GM21723 (cell line): ENCODE data around the gene NECTIN2.

Experiments used
- ATAC-seq: cut with Tn5 transposase; IDR thresholded peaks from one replicate; pipeline ENCODE4 v1.9.1; 2021; ENCODE audit warnings: mild to moderate bottlenecking, moderate library complexity; ENCODE audit not compliant: unreplicated experiment

Gene NECTIN2

GRCh38 chr19:44845612-44846454 lies at the start of gene NECTIN2:
Gene NECTIN2 (plus strand): TSS chr19:44846297. CDS start chr19:44846526, 229 bp downstream.
- no peak for ATAC-seq

DNA sequence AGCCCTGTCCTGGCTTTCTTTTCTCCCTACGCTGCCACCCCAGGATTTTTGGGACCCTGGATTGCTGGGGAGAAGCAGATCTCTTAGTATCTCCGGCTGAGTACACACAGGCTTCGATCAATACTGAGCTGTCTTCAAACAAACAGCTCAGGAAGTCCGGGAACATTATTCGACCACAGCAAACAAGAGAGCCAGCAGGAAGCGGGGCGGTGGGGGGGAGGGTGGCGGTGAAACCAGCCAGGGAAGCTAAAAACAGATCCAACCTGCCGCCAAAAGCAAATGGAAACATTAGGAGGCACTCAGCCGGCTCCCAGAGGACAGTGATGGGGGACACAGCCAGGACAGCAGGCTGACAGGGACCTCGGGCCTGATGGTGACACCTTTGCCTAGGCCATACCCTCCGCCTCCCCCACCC lies 49.4 kb upstream of the NECTIN2 start:
- ATAC-seq: no peak

DNA sequence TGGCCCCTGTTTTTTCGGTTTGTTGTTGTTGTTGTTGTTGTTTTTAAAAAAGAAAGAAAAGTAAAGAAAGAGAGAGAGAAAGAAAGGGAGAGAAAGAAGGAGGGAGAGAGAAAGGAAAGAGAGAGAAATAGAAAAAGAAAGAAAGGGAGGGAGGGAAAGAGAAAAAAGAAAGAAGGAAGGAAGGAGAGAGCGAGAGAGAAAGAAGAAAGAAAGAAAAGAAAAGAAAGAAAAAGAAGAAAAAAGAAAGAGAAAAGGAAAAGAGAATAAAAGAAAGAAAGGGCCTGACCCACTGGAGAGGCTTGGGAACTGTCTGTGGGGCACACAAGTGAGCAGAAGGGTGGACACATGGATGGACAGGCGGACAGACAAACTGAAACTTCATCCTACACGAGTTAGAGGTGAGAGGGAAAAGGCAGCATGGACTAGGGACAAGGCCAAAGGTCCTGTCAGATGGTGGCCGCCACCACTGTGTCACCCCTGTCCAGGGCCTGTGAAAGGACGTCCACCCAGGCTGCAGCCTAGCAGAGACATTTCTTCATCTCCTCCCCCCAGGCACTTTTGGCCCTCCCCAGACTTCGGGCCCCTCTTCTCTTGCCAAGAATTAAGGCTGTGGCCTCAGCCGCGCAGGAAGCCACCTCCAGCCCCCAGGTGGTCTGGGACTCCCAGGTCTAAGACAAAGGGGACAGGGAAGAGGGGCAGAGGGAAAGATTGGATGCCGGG lies 46.3 kb upstream of the NECTIN2 start:
- no peak for ATAC-seq

DNA sequence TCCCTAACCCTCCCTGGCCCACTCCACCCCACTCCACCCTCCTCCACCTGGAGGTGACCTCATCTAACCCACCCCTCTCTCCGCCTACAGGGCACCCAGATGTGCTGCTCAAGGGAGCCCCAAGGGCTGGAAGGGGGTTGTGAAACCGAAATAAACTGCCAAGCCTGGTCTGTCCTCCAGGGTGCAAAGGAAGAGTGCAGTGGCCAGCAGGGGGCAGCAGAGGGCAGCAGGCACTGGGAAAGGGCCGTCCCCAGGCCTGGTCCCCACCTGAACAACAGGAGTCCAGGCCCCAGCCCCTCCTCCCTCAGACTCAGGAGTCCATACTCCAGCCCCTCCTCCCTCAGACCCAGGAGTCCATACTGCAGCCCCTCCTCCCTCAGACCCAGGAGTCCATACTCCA lies 45.6 kb upstream of the NECTIN2 start:
- ATAC-seq: peak; percentile 80

- no peak for ATAC-seq
Observed at GRCh38 chr19:44803442-44804428, 42.4 kb upstream of the NECTIN2 start.

DNA sequence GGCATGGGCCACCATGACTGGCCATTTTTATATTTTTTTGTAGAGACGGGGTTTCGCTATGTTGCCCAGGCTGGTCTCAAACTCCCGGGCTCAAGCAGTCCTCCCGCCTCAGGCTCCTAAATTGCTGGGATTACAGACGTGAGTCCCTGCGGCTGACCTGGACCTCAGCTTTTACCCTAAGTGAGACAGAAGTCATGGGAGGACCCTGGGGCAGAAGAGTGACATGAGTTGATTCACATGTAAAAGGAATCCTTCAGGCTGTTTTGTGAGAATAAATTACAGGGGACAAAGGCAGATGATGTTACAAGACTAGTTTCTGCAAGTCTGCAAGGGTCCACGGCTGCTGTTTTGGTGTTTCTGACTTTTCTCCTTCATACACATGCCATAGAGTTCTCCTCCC lies 39.8 kb upstream of the NECTIN2 start:
- no peak for ATAC-seq

DNA sequence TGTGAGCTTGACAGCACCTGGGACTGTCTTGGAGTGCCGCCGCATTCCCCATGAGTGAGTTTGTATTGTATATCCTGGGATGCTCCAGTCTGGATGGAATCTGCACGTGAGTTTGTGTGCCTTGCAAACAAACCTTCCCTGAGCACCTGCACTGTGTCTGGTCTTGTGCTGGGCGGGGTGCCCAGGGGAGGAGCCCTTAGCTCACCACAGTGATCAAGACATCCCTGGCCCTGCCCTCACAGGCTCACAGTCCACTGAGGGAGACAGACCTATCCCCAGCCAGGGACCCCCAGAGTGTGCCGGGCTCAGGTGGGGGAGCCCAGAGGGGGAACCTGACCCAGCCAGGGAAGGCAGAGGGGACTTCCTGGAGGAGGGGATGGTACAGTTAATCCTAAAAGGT lies 38.9 kb upstream of the NECTIN2 start:
- ATAC-seq: no peak

GRCh38 chr19:44807652-44808462 lies 38.2 kb upstream of the NECTIN2 start:
- ATAC-seq: no peak

DNA sequence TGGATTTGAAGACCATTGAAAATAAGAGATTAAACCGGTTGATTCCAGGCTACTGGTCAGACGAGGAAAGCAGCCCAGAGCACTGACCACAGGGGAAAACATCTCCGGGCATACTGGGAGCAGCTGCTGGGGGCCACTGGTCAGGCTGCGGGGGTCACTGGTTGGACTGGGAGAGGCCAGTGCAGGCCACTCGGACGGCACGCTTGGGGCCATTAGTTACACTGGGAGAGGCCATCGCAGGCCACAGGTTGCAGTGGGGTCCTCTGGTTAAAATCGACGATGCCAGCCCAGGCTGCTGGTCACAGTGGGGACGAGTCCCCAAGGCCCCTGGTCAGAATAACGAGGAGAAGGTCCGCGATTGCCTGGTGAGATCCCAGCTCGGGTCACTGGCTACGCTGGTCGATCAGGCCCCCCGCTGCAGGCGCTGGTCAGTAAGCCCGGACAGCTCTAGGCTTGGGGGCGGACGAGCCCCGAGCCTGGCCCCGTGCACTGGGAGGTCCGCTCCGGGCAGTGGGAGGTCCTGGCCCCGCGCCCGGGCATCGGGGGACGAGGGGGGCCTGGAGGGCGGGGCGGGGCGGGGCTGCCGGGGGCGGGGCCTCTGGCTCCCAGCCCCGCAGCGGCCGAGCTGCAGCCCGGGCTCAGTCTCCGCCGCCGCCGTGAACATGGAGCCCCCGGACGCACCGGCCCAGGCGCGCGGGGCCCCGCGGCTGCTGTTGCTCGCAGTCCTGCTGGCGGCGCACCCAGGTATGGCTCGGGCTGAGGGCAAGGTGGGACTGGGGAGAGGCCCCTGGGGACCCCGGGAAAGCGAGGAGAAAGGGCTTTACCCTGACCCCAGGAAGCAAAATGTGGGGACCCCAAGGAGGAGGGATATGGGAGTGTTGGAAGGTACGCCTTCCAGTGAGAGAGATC lies 37.4 kb upstream of the NECTIN2 start, which contains the start of gene BCAM:
Gene BCAM, plus strand, starts transcription at position 641 of the 909 bp plus-strand sequence. Its CDS starts 22 bp downstream, at position 663.
- ATAC-seq: no peak

GRCh38 chr19:44809577-44810233 lies 36.4 kb upstream of the NECTIN2 start:
- ATAC-seq: no peak

DNA sequence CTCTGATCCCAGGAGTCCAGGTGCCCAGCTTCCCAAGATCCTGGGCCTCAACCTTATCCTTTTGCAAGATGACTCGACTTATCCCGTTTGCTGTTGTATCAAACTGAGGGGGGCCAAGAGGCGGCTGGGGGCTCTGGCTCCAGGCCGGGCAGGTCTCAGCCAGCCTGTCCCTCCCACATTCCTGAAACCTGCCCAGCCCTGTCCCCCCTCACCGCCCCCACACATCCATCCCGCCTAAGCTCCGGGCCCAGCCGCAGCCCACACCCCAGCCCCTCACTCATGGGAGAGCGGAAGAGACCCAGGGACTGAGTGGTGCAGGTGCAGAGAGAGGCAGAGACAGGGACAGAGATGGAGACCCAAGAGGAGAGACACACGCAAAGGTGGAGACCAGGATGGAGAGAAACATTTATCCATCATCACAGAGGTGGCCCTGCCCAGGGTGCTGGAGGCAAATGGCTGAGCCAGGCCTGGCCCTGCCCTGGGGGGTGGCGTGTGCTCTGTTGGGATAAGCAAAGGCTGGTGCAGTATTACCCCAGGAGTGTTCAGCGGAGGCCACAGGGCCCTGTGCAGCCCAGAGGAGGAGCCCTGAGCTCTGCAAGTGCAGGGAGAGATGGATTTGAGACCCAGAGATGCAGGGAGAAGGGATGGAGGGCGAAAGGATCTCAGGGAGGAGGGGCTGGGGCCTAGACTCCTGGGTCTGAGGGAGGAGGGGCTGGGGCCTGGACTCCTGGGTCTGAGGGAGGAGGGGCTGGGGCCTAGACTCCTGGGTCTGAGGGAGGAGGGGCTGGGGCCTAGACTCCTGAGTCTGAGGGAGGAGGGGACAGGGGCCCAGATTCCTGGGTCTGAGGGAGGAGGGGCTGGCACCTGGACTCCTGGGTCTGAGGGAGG lies 35.6 kb upstream of the NECTIN2 start:
- no peak for ATAC-seq

DNA sequence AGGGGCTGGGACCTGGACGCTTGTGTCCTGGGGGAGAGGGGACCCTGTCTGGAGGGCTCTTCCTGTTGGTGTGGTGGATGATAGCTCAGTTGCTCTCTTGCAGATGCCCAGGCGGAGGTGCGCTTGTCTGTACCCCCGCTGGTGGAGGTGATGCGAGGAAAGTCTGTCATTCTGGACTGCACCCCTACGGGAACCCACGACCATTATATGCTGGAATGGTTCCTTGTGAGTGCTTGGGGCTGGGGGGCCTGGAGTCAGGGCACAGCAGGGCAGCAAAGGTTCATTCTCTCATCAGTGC lies 35.0 kb upstream of the NECTIN2 start:
- no peak for ATAC-seq

DNA sequence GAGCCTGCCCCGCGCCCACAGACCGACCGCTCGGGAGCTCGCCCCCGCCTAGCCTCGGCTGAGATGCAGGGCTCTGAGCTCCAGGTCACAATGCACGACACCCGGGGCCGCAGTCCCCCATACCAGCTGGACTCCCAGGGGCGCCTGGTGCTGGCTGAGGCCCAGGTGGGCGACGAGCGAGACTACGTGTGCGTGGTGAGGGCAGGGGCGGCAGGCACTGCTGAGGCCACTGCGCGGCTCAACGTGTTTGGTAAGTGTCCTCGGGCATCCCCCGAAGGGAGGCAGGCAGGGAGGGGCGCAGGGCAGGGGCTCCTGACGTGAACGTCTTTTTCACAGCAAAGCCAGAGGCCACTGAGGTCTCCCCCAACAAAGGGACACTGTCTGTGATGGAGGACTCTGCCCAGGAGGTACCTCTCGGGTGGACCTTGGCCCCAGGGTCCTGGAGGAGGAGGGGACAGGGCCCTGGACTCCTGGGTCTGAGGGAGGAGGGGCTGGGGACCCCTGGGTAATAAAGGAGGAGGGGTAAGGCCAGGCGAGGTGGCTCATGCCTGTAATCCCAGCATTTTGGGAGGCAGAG lies 33.9 kb upstream of the NECTIN2 start:
- ATAC-seq: no peak

DNA sequence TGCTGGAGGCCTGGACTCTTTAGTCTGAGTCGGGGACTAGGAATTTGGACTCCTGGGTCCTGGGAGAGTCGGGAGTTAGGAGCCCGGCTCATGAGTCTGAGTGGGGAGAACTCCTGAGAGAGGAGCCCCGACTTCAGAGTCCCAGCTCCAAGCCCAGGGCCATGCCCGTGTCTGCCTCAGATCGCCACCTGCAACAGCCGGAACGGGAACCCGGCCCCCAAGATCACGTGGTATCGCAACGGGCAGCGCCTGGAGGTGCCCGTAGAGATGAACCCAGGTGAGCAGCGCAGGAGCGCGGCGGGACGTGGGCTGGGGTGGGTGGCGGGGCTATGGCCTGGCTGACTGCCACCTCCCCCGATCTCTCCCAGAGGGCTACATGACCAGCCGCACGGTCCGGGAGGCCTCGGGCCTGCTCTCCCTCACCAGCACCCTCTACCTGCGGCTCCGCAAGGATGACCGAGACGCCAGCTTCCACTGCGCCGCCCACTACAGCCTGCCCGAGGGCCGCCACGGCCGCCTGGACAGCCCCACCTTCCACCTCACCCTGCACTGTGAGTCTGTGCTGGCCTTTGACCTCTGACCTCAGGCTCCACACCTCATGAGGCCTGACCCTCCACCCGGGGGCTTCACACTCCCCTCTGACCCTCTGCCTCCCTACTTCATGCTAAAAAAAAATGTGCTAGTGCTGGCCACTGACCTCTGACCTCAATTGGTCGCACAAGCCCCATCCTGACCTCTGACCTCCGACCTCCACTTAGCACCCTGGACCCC lies 32.8 kb upstream of the NECTIN2 start:
- no peak for ATAC-seq

DNA sequence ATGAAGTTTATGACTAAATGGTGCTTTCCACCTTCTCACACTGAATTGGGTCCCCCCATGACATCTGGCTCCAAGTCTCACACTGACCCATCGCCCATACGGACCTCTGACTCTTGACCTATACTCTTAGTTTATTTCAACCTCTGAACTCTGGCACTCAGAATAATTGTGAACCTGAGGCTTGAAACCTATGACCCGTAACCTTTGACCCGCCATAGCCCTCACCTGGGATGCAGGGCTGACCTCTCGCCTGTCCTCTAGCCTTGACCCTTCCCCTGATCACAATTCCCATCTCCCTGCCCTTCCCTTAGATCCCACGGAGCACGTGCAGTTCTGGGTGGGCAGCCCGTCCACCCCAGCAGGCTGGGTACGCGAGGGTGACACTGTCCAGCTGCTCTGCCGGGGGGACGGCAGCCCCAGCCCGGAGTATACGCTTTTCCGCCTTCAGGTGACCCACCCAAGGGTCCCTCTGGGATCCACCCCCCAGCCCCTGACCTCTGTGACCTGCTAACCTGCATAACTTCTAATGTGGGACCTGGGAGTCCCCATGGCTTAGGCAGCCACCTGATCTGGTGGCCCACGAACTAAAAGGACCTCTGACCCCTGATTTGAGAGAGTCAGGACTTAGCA lies 32.1 kb upstream of the NECTIN2 start:
- ATAC-seq: no peak

DNA sequence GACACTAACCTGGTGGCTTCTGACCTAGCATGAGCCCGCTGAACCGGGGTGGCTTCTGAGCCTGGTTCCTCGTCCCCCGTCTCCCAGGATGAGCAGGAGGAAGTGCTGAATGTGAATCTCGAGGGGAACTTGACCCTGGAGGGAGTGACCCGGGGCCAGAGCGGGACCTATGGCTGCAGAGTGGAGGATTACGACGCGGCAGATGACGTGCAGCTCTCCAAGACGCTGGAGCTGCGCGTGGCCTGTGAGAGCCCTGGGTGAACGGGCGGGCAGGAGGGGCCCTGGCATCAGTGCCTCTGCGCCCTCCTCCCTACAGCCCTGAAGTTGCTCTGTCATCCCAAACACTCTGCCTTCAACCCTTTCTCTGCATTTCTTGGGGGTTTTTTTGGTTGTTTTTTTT lies 31.6 kb upstream of the NECTIN2 start:
- ATAC-seq: no peak
